Renal cortex interstitium (tissue), 15 donors: Measurements from ENCODE around the gene RPL39L. TPM values are rescaled to one million over a fixed set of nuclear protein-coding genes. Genes with fewer than 3 reads are reported as not detected.
"Not testable (repeated sequence)": the region's sequence is repeated elsewhere in the genome, so short reads cannot be mapped to it uniquely, and the experiment has no call there.

ENCODE experiments used
- DNase-seq, 11 donors: peaks; one replicate each; pipeline ENCODE4 v3.0.0-alpha.2; 2013; ENCODE audit warnings: low read depth in 9 of 11, low spot score in 4 of 11; ENCODE audit errors: extremely low read depth in 1 of 11
- long read RNA-seq, 16 experiments: transcript quantifications; one replicate each; lab custom pipeline, GENCODE V29; 2026
- polyA plus RNA-seq, 3 donors: library from polyadenylated mRNA; unstranded; fragments of 120-200 nt; gene quantifications; one replicate each; pipeline ENCODE4 v1.2.1, GENCODE V29; 2013; ENCODE audit not compliant: insufficient read length in 3 of 3

Gene RPL39L
- polyA plus RNA-seq = 10 to 100 TPM; 15.7 to 19.5 (median 17.8) TPM
- long read RNA-seq, donor 1, transcript RPL39L-201 (3 exons, 756 nt) = major isoform, 6 of 6 reads
- long read RNA-seq, donor 1, partial matches to known transcripts = 0 of 6 reads
- long read RNA-seq, donor 1, other reads (novel, unspliced or antisense) = 0 of 6 reads
- long read RNA-seq, donor 2, transcript RPL39L-201 (3 exons, 756 nt) = major isoform, 11 of 11 reads
- long read RNA-seq, donor 2, partial matches to known transcripts = 0 of 11 reads
- long read RNA-seq, donor 2, other reads (novel, unspliced or antisense) = 0 of 11 reads
- long read RNA-seq, donor 3, transcript RPL39L-201 (3 exons, 756 nt) = major isoform, 22 of 24 reads
- long read RNA-seq, donor 3, partial matches to known transcripts = 0 of 24 reads
- long read RNA-seq, donor 3, other reads (novel, unspliced or antisense) = 0 of 24 reads
- long read RNA-seq, donor 4, transcript RPL39L-201 (3 exons, 756 nt) = major isoform, 8 of 8 reads
- long read RNA-seq, donor 4, partial matches to known transcripts = 0 of 8 reads
- long read RNA-seq, donor 4, other reads (novel, unspliced or antisense) = 0 of 8 reads
- long read RNA-seq, donor 5 = 0 reads
- long read RNA-seq, donor 6, transcript RPL39L-201 (3 exons, 756 nt) = major isoform, 10 of 10 reads
- long read RNA-seq, donor 6, partial matches to known transcripts = 0 of 10 reads
- long read RNA-seq, donor 6, other reads (novel, unspliced or antisense) = 0 of 10 reads
- long read RNA-seq, donor 7, transcript RPL39L-201 (3 exons, 756 nt) = major isoform, 12 of 12 reads
- long read RNA-seq, donor 7, partial matches to known transcripts = 0 of 12 reads
- long read RNA-seq, donor 7, other reads (novel, unspliced or antisense) = 0 of 12 reads
- long read RNA-seq, donor 8 = 0 reads
- long read RNA-seq, donor 9, transcript RPL39L-201 (3 exons, 756 nt) = major isoform, 11 of 11 reads
- long read RNA-seq, donor 9, partial matches to known transcripts = 0 of 11 reads
- long read RNA-seq, donor 9, other reads (novel, unspliced or antisense) = 0 of 11 reads
- long read RNA-seq, donor 10, transcript RPL39L-201 (3 exons, 756 nt) = major isoform, 14 of 14 reads
- long read RNA-seq, donor 10, partial matches to known transcripts = 0 of 14 reads
- long read RNA-seq, donor 10, other reads (novel, unspliced or antisense) = 0 of 14 reads
- long read RNA-seq, donor 11, transcript RPL39L-201 (3 exons, 756 nt) = major isoform, 14 of 15 reads
- long read RNA-seq, donor 11, partial matches to known transcripts = 0 of 15 reads
- long read RNA-seq, donor 11, other reads (novel, unspliced or antisense) = 0 of 15 reads
- long read RNA-seq, donor 12, transcript RPL39L-201 (3 exons, 756 nt) = major isoform, 8 of 9 reads
- long read RNA-seq, donor 12, partial matches to known transcripts = 0 of 9 reads
- long read RNA-seq, donor 12, other reads (novel, unspliced or antisense) = 0 of 9 reads
- long read RNA-seq, donor 13 = 0 reads
- long read RNA-seq, donor 14, transcript RPL39L-201 (3 exons, 756 nt) = major isoform, 15 of 15 reads
- long read RNA-seq, donor 14, partial matches to known transcripts = 0 of 15 reads
- long read RNA-seq, donor 14, other reads (novel, unspliced or antisense) = 0 of 15 reads
- long read RNA-seq, donor 15, transcript RPL39L-201 (3 exons, 756 nt) = major isoform, 7 of 7 reads
- long read RNA-seq, donor 15, partial matches to known transcripts = 0 of 7 reads
- long read RNA-seq, donor 15, other reads (novel, unspliced or antisense) = 0 of 7 reads
- long read RNA-seq, donor 16, transcript RPL39L-201 (3 exons, 756 nt) = major isoform, 41 of 43 reads
- long read RNA-seq, donor 16, partial matches to known transcripts = 0 of 43 reads
- long read RNA-seq, donor 16, other reads (novel, unspliced or antisense) = 0 of 43 reads

DNA sequence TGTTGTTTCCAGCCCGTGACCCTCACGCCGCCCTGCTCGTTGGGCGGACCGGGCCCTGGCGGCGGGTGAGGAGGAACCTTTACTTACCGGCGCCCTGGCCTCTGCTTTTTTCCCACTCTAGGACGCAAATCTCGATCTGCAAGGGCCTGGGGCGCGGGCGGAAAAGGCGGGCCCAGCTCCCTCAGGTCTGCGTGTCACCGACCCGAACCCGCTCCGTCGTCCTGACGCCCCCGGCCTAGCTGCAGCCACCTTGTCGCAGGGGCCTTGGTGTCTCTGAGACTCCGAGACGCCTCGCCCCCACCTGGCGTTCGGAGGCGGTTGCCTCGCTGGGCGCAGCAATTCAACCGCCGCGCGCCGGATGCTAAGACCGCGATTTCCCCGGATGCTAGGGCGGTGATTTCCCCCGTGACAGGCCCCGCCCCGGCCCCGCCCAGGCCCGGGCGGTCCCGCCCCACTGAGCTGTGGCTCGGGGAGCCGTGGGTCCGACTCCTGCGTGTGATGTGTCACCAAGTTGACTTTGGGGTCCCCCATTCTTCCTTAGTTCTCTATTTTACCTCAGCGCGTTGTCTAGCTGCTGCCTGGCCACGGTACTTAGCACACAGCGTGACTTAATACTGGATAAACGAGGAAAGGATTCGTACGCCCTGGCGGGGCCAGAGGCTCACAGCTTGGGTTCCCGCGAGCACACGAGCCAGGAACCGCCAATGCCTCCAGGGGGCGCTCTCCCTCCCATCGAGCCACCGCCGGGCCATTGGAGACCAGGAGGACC lies at the start of gene RPL39L:
Gene RPL39L (minus strand): TSS at position 371 of the 769 bp plus-strand sequence. CDS start 18,196 bp downstream, outside the sequence.
- DNase-seq = peak; percentile 70 to 84 (median 78)

DNA sequence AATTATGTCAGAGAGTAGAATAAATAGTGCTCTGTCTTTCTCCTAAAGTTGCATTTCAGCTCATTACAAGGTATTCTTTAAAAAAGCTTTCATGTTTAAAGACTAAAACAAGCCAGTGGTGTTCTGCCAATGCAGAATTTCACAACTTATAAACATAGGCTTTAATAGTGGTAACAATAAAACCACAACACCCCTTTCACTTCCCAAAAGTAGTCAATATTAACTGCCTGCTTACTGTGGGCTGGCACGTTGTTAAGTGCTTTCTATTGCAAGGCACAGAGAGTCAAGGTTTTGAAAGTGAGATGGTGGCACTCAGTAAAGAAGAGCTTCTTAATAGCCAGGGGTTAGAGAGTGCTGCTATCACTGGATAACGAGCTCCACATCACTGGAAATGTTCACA lies 49.6 kb upstream of the RPL39L start:
- DNase-seq = no peak

GRCh38 chr3:187186801-187187421 lies 47.6 kb upstream of the RPL39L start:
- DNase-seq = no peak

DNA sequence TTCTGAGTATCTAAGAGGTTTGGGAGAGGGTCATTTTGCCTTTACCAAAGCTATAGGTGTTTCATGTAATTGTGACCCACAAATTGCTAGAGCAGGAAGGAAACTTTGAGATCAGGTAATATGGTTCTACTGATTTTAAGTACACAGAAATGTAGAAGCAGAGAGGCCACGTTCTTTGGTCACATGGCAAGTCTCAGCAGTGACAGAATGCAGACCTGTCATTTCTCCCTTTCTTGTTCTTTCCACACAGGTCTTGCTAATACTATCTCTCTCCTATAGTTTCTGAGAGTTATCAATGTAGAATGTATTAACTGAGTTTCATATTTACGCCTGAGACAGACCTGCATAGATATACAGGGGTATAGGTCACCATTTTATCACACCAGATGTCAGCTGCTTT lies 47.1 kb upstream of the RPL39L start:
- DNase-seq = no peak

- DNase-seq = no peak
These were observed 46.5 kb upstream of the RPL39L start for GRCh38 chr3:187185759-187186158.

GRCh38 chr3:187183903-187184302 lies 44.6 kb upstream of the RPL39L start:
- DNase-seq = no peak

DNA sequence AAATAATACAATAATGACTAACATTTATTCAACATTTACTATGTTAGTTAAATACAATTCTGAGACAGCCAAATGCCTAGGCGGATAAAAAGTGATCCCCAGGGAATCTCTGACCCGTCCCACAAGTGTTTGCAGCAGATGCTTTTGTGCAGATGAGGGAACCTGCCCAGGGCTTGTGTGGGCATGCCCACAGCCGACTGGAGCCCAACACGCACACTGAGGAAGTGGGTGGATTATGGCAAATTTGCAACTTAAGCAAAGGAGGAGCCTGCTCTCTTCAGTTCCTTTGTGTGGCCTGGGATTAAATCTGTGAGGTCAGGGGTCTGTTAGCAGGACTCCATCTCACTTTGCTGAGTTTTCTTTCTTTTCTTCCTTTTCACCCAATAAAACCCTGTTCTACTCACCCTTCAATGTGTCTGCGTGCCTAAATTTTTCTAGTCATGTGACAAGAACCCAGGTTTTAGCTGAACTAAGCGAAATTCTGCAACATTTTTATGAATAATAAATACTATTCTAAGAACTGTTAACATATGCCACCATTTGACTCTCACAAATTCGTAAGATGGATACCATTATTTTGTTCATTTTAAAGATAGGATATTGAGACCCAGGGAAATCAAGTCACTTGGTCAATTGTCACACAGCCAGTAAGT lies 44.0 kb upstream of the RPL39L start:
- no peak for DNase-seq

DNA sequence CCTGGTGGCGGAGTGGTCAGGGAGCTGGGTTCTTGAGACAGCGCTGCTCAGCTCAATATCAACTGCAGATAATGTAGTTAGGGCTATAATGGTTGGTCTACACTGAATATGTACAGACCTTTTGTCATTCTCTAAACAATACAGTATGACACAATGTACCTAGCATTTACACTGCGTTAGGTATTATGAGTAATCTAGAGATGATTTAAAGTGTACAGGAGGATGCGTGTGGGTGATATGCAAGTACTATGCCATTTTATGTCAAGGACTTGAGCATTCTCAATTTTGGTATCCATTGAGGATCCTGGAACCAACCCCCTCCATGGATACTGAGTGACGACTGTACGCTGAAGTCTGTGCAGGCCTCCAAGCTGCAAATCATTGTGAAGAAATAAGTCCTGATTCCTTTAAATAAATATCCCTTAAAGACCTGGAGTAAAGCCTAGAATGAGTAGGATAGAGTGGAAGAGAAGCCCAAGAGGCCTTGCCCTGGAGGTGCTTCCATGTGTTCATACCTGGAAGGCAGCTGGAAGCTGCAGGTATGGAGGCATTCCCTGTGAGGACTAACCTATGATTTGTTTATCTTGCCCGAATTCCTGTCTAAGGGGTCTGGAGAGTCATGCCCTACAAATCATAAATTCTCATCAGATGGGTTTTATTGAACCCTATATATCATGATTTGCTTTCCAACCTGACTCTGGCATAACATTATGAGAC lies 42.3 kb upstream of the RPL39L start:
- DNase-seq = no peak

DNA sequence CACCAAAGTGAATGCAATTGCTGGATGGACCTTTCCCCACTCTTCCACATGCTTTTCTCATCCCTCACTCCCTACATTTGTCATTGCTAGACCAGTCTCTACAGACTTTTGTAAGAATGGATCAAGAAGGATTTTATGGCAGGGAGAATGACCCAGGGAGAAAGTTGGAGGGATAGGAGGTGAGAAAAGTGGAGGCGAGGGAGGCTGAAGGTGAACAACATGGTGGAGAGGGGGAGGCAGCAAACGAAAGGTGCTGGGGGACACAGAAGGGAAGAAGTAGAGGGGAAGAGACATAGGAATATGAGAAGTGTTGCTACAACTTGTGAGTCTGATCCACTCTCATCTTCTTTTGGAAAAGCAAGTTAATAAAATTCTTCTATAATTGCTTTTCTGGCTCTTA lies 33.6 kb upstream of the RPL39L start:
- no peak for DNase-seq

DNA sequence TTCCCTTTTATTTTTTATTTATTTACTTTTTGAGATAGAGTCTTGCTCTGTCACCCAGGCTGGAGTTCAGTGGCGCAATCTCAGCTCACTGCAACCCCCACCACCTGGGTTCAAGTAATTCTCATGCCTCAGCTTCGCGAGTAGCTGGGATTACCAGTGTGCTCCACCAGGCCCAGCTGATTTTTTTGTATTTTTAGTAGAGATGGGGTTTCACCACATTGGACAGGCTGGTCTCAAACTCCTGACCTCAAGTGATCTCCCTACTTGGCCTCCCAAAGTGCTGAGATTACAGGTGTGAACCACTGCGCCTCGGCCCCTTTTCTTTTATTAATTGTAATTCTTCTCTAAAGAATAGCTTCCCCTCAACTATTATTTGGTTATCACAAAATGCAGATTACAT lies 31.6 kb upstream of the RPL39L start:
- not testable (repeated sequence) for DNase-seq

DNA sequence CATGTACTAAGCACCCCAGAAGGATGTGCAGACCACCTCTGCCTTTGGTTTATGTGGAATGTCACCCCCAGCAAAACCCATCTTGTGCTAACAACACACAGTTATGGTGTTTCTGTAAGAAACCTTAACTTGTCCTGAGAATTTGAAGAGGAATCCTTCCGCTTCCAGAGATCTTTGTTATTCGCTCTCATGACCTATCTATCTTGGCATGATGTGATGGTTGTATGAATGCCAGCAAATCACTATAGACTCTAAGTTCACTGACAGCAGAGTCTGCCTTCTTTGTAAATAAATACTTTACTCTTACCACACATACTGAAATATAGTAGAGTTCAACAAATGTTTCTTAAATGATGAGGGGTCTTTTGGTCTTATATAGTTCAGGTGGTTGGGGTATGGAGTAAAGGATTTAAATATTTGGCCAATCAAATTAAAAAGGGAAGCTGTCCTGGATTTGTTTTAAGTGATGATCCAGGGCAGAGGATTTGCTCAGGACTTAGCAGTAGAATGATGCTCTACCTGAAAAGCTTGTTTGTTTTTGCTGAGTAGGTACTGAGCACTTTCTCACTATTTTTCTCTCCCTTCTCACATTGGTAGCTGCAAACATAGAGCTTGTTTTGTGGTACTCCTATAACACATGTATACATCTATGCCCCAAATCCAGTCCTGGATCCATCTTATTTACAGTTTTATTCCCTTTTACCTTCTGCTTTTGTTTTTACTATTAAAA lies 30.1 kb upstream of the RPL39L start:
- DNase-seq = no peak

DNA sequence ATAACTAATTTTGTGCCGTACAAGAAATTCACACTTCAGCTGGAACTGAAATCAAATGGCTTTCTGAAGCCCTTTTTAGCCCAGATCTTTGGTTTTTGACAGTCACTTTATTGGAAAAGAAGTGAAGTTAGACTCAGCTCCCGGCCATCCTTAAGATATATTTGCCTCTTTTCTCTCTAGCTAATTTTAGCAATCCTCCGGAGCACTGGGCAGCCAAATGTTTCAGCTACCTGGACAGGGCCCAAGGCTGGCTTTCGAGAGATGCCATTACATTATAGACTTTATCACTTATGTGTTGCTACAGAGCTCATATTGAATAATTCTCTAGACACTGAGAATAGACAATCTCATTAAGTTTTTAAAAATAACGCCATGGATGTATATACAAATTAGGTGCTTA lies 28.5 kb upstream of the RPL39L start:
- no peak for DNase-seq

DNA sequence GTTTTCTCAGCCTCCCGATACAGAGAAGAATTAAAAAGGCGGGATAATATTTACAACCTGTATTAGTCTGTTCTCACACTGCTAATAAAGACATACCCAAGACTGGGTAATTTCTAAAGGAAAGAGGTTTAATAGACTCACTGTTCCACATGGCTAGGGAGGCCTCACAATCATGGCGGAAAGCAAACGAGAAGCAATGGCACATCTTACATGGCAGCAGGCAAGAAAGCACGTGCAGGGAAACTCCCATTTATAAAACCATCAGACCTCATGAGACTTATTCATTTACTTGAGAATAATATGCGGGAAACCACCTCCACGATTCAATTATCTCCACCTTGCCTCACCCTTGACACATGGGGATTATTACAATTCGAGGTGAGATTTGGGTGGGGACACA lies 27.5 kb upstream of the RPL39L start:
- no peak for DNase-seq

DNA sequence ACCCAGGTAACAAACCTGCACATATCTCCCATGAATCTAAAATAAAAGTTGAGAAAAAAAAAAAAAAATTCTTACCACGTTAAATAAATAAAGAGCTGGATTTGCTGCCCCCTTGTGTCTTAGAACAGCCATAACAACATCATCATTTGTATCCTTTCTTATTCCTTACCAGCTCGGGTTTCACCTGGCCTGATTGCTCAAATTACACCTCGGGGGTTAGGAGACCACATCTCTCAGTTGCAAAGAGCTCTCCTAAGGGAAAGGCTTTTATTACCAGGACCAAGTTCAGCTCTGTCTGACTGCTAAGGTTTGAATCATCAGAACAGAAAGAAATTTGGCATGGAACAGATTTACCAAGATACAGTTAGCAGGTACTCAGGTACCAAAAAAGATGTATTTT lies 25.8 kb upstream of the RPL39L start:
- DNase-seq = peak; percentile 45 to 84 (median 68)

- DNase-seq = no peak
These were observed 23.1 kb upstream of the RPL39L start for GRCh38 chr3:187162265-187162953.
